Measurements from ENCODE around the gene TRIM54.
"Not testable (repeated sequence)": the region's sequence is repeated elsewhere in the genome, so short reads cannot be mapped to it uniquely, and the experiment has no call there.

Gene TRIM54

DNA sequence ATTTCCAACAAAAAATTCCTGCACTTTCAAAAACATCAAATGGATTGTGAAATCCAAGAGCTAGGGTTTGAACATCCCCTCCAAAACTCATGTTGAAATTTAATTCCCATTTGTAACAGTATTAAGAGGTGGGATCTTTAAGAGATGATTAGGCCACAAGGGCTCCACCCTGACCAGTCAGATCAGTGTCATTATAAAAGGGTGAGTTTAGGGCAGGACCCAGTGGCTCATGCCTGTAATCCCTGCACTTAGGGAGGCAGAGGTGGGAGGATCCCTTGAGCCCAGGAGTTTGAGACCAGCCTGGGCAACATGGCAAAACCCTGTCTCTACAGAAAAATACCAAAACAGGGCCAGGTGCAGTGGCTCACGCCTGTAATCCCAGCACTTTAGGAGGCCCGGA is 65.4 kb downstream of the TRIM54 start:
- no peak for DNase-seq (ENCODE audit: low read depth)
- H3K4me3 ChIP-seq (replicated peaks; ENCODE audit: low read depth, low read length) = no peak overlapping the region
- TF ChIP-seq, protein P1, sequence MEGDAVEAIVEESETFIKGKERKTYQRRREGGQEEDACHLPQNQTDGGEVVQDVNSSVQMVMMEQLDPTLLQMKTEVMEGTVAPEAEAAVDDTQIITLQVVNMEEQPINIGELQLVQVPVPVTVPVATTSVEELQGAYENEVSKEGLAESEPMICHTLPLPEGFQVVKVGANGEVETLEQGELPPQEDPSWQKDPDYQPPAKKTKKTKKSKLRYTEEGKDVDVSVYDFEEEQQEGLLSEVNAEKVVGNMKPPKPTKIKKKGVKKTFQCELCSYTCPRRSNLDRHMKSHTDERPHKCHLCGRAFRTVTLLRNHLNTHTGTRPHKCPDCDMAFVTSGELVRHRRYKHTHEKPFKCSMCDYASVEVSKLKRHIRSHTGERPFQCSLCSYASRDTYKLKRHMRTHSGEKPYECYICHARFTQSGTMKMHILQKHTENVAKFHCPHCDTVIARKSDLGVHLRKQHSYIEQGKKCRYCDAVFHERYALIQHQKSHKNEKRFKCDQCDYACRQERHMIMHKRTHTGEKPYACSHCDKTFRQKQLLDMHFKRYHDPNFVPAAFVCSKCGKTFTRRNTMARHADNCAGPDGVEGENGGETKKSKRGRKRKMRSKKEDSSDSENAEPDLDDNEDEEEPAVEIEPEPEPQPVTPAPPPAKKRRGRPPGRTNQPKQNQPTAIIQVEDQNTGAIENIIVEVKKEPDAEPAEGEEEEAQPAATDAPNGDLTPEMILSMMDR (IDR thresholded peaks at IDR 0.05; ENCODE audit: low read length, missing control alignments) = no peak

DNA sequence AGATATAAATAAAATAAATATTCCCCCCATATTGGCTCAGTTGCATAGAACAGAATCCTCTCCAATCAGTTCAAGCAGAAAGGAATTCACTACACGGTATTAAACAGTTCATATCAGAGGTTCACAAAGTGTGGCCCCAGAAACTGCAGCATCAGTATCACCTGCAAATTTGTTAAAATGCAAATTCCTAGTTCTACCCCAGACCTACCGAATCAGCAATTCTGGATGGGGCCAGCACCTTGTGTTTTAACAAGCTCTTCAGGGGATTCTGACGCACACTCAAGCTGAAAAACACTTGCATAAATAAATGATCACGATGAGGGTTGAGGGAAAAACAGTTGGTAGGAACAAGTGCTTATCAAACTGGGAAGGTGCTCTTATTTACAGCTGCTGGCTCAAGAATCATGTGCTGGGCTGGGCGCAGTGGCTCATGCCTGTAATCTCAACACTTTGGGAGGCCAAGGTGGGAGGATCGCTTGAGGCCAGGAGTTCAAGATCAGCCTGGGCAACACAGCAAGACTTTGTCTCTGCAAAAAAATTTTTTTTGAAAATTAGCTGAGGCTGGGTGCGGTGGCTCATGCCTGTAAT is 68.0 kb downstream of the TRIM54 start:
- H3K4me3 ChIP-seq (replicated peaks; ENCODE audit: low read depth, low read length) = no peak overlapping the region
- TF ChIP-seq, protein P1 (IDR thresholded peaks at IDR 0.05; ENCODE audit: low read length, missing control alignments) = no peak
- no peak for DNase-seq (ENCODE audit: low read depth)

DNA sequence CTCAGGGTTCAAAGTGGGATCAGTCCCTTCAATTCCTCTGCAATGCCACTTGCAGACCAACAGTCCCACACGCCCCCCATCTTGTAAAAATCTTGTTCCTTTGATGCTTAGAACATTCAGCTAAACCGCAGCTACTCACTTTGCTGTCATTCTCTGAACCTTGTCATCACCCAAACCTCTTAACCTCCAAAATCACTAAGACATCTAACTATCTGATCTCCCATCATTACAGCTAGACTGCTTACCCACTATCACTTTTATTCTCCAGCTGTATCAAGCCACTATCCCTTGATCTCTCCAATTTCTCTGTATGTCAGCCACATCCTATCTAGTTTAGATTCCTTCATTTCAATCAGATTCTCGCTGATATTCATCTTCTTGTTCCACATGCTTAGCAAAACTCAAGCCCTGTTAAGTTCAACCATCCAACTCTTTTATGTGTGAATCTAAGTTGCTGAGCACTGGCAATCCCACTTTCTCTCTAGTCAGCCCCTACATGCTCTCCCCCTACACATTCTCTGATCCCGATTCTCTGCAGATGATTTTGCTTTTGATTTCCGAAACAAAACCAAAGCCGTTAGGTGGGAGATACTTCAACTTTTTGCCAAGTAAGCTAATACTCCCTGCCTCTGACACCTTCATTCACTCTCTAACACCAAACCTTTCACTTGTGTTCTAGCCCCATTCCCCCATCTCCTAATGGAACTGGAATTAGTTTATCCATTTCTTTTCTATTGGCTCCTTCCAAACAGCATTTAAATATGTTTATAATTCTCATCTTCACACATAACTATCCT is 69.8 kb downstream of the TRIM54 start:
- no peak for DNase-seq (ENCODE audit: low read depth)
- H3K4me3 ChIP-seq (replicated peaks; ENCODE audit: low read depth, low read length) = no peak overlapping the region
- TF ChIP-seq, protein P1 (IDR thresholded peaks at IDR 0.05; ENCODE audit: low read length, missing control alignments) = no peak

DNA sequence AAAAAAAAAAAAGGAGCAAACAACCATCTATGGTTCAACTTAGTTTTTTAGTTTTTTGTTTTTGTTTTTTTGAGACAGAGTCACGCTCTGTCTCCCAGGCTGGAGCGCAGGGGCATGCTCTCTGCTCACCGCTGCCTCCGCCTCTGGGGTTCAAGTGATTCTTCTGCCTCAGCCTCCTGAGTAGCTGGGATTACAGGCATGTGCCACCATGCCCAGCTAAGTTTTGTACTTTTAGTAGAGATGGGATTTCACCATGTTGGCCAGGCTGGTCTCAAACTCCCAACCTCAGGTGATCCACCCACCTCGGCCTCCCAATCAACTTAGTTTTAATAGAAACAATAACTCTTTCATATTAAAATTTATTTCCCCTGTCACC is 71.1 kb downstream of the TRIM54 start:
- H3K4me3 ChIP-seq (replicated peaks; ENCODE audit: low read depth, low read length); DNase-seq (ENCODE audit: low read depth): not testable (repeated sequence)

DNA sequence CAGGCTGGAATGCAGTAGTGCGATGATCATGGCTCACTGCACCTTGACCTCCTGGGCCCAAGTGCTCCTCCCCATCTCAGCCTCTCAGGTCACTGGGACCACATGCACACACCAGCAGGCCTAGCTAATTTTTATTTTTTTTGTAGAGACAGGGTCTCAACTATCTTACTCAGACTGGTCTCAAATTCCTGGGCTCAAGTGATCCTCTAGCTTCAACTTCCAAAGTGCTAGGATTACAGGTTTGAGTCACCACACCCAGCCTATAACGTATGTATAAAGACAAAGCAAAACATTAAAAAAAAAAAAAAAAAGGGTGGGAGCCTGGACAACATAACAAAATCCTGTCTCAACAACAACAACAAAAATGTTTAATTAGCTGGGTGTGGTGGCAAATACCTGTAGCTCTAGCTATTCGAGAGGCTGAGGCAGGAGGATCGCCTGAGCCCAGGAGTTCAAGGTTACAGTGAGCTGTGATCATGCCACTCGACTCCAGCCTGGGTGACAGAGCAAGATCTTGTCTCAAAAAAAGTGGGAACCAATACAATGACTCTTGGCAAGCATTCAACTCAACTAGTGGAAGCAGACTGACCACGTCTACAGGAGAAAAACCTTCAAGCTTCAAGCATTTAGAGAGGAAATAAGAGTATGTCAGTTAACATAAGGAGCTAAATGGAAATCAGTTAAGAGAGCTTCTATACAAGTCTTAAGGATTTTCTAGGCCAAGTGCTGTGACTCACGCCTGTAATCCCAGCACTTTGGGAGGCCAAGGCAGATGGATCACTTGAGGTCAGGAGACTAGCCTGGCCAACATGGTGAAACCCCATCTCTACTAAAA is 71.8 kb downstream of the TRIM54 start:
- H3K4me3 ChIP-seq (replicated peaks; ENCODE audit: low read depth, low read length) = no peak overlapping the region
- DNase-seq (ENCODE audit: low read depth) = no peak
- TF ChIP-seq, protein P1 (IDR thresholded peaks at IDR 0.05; ENCODE audit: low read length, missing control alignments) = no peak

DNA sequence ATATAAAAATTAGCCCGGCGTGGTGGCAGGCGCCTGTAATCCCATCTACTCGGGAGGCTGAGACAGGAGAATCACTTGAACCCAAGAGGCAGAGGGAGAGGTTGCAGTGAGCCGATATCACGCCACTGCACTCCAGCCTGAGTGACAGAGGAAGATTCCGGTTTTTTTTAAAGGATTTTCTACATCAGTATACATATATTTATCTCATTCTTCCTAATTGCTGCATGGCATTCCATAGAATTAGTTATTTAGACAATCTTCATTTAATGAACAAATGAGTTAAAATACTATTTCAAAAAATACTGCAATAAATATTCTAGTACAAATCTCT is 72.3 kb downstream of the TRIM54 start:
- H3K4me3 ChIP-seq (replicated peaks; ENCODE audit: low read depth, low read length) = no peak overlapping the region
- TF ChIP-seq, protein P1 (IDR thresholded peaks at IDR 0.05; ENCODE audit: low read length, missing control alignments) = no peak
- DNase-seq (ENCODE audit: low read depth) = no peak

DNA sequence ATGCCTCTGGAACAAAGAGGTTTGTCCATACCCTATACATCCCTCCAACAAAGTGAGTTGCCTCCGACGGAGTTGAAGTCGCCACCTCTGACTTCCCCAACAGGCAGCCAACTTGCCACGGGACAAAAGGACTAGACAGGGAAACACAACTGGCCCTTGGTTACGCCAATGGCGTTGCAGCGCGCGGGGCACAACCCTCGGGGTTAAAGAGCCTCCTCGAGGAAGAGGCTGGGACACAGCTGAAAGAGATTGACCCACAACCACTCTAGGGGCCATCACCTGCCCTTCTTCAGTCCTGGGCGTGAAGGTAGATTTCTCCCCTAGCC is 73.8 kb downstream of the TRIM54 start:
- TF ChIP-seq, protein P1 (IDR thresholded peaks at IDR 0.05; ENCODE audit: low read length, missing control alignments) = no peak
- H3K4me3 ChIP-seq (replicated peaks; ENCODE audit: low read depth, low read length) = peak overlapping the region; percentile 83
- peak; percentile 61 for DNase-seq (ENCODE audit: low read depth)
